Central memory CD4-positive, alpha-beta T cell (primary cell): ENCODE measurements around the gene TMEM233.
"Not testable (repeated sequence)": the region's sequence is repeated elsewhere in the genome, so short reads cannot be mapped to it uniquely, and the experiment has no call there.

Experiments
- DNase-seq: peaks from one replicate; pipeline ENCODE4 v3.0.0; 2022

TMEM233 gene

DNA sequence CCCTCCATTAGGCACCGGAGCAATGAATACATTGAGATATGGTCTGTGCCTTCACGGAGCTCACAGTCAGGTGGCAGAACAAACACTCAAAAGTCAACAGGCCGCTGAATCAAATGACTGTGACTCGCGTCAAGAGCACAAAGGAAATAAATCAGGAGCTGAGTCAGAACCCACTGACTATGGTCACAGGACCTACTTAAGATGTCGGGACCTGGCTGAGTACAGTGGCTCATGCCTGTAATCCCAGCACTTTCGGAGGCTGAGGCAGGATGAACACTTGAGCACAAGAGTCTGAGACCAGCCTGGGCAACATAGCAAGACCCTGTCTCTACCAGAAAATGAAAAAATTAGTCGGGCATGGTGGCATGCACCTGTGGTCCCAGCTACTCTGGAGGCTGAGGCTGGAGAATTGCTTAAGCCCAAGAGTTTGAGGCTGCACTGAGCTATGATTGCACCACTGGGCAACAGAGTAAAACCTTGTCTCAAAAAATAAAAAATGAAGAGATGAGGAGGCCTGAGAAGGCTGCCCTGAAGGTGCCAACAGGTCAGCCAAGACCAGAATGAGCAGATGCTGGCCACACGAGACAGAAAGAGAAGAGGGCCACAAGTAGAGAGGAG, 19.9 kb downstream of the TMEM233 start:
- no peak for DNase-seq

DNA sequence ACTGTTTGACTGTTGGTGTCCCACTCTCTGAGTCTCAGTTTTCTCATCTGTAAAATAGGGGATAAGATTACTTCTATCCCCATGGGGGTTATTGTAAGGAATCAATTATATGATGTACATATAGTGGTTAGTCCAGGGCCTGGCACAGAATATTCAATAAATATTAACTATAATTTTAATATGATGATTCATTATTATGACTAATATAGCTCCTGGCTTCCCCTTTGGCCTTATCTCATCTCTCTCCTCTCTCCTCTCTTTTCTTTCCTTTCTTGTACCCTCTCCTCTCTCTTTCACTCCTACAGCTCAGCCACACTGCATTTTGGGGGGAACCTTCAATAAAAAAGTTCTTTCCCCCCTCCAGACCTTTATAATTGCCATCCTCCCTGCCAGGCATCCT, 21.1 kb downstream of the TMEM233 start:
- DNase-seq, result no peak

DNA sequence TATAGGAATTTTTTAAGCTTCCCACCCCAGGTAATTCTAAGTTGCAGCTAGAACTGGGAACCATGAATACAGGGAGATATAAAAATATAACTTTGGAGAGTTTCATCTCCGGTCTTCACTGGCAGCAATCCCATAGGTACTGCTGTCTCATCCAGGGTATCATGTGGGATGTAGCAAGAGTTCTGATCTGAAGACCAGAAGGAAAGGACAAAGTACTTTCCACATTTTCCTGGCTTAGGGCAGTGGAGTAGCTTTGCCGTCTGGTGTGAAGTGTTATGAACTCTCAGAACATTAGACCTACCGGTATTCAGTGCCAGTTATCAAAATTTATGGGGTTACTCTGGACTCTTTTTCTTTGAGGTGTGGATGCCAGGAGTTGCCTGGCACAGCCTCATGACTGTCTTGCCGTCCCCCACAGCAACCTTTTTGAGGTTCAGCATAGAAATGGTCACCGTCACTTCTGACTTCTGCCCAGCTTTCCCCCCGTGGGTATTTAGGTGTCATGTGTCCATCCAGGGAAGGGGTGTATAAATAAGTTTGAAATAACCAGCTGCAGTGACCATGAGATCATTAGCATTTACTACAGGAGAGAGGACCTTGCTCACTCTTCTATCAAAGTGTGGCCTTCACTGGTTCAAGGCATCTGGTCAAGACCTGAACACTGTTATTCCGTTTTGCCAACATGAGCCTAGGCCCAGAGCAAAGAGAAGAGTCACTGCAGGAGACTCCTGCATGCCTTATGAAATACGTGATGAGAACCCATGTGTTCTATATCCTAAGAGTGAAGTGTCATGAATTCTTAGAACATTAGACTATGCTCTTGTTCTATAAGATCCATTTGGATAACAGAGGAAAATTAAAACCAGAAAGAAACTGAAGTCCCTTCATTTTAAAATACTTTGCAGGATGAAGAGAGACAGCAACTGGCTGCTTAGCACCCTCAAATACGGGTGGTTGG, 22.2 kb downstream of the TMEM233 start:
- no peak for DNase-seq

DNA sequence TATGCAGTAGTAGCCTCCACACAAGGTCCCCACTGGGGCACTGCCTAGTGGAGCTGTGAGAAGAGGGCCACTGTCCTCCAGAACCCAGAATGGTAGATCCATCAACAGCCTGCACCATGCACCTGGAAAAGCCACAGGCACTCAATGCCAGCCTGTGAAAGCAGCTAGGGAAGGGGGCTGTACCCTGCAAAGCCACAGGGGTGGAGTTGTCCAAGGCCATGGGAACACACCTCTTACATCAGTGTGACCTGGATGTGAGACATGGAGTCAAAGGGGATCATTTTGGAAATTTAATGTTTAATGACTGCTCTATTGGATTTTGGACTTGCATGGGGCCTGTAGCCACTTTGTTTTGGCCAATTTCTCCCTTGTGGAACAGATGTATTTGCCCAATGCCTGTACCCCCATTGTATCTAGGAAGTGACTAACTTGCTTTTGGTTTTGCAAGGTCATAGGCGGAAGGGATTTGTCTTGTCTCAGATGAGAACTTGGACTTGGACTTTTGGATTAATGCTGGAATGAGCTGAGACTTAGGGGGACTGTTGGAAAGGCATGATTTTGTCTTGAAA, 24.8 kb downstream of the TMEM233 start:
- DNase-seq, result not testable (repeated sequence)

DNA sequence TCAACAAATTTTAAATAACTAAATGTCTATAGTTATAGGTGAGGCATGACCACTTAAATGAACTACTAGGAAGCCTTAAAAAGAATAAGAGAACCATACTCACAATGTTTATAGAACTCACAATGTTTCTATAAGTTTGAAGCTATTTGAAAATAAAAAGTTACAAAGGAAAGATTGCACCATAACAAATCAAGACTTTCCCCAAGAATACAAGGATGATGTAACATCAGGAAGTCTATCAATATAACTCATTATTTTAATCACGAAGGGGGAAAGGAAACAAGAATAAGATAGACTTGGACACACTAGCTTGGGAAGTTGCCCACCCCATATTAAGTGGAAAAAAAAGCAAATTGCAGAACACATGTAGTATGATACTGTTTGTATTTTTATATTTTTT, 26.9 kb downstream of the TMEM233 start:
- no peak for DNase-seq

DNA sequence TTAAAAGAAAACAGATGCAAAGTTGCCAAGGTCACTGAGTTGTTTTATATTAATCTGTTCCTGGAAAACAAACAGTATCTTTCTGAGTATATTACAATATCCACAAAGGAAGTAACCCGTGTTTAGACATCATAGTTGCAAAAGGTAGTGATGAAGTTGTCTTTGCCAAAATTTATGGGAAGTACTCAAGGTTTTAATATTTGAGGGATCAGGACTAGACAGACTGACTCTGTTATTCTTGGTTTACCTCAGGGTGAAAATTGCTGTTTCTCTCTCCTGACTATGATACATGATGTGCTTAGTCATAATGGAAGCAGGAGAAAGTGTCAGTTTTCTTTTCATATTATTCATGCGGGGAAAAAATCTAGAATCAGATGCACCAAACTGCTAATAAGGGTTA, 28.3 kb downstream of the TMEM233 start:
- DNase-seq, result no peak

DNA sequence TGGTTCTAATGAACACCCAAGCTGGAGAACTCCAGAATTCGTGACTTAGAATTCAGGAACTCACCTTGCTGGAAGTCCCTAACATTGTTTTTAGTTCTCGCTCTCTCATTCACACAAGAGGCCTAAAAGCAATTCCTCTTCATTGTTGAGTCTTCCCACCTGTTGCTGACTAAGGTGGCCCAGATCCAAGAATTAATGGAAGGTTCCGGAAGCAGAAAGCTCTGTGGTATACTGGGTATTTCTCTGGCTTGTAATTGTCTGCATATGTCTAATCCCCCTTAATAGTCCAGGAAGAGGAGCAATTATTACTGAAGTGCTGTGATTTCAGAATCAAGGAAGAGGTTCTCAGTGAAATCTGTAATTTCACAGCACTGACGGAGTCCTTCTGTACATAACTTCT, 31.4 kb downstream of the TMEM233 start:
- DNase-seq, result no peak

DNA sequence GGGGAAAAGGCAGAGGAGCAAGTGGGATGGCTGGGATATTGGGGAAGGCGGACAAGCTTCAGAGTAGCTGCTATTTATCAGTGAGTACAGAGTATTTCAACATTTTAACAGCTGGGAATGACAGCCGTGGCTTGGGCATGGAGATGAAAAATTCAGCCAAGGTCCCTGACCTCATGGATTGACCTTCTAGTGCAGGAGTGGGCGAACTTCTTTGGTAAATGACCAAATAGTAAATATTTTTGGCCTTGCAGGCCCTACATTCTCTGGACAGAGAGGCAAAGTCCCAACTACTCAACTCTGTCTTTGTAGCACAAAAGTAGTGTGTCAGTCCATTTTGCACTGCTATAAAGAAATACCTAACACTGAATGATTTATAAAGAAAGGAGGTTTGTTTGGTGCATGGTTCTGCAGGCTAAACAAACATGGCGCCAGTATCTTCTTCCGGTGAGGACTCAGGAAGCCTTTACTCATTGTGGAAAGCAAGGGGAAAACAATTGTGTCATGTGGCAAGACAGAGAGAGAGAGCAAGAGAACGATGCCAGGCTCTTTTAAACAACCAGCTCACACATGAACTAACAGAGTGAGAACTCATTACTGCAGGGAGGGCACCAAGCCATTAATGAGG, 33.6 kb downstream of the TMEM233 start:
- DNase-seq, result no peak

DNA sequence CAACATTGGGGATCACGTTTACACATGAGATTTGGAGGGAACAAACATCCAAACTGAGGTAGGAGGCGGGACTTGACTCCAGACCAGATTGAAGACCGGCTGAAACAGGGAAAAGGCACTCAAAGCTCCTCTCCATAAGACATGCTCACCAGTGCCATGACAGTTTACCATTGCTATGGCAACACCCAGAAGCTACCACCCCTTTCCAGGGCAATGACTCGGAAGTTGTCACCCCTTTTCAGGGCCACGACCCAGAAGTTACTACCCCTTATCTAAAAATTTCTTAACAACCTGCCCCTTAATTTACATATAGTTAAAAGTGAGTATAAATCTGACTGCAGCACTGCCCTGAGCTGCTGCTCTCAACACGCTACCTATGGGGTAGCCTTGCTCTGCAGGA, 34.1 kb downstream of the TMEM233 start:
- DNase-seq, result no peak

DNA sequence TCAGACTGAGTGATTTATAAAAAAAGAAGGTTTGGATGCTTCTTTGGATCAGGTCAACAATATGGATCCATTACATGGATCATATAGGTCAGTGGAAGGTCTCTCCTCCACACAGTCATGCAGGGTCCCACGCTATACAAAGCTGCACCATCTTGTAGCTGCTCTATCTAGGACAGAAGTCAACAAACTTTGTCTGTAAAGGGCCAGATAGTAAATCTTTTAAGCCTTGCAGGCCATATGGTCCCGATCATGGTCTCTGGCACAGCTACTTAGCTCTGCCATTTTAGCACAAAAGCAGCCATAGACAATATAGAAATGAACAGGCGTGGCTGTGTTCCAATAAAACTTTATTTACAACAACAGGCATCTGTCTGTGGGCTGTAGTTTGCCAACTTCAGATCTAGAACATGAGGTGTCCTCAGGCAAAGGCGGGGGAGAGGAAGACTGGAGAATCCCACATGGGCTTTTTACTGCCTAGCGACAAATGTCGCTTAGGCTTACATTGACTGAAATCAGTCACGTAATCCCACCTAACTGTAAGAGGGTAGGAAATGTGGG, 36.7 kb downstream of the TMEM233 start:
- no peak for DNase-seq

DNA sequence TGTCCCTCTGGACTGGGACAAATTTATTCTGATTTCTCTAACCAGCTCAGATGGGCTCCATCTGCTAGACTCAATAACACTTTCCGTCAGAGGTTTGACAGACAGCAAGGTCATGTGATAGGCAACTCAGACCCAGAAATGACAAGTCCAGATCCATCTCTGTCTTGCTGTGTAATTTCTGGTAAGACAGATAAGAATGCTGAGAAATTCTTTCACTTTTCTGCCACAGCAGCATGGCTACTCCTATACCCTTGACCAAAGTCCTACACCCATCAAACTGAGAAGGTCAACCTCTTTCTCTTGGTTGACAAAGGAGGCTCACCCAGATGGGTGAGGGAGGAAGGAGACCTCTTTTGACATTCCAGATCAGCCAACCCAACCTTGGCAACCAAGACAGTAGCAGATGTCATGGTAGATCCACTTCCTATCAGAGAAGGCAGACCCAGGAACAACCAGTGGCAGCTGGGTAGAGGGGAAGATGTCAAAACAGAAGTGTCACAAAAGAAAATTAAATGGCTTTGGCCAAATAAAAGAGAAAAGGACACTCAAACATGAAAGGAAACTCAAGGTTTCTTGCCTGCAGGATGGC, 37.5 kb downstream of the TMEM233 start:
- no peak for DNase-seq

DNA sequence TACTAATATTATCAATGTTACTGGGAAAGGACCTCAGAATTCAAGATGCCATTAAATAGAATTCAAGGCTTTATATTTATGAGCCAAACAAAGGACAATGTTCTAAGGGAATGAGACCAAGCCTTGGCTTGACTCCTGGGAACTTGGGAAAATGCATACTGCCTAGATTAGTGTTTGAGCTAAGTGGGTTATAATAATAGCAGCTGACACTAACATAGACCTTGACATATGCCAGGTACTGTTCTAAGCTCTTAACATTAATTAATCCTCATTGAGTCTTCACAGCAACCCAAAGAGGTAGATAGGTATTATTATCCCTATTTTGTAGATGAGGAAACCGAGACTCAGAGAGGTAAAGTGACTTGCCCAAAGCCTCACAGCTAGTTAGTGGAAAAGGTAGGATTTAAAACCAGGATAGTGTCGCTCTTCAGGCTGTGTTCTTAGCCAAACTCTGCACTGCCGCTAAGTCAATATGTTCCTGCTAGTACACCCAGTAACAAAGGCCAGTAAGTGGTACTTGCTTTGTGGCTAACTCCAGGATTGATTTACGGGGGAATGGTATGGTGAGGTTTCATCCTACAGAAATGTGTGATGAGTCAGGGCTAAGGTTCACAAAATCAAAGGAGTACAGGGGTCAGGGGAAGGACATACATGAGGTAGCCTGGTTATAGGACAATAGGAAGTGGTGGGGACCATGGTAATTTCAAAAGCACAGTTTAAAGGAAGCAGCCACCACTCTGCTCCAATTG, 38.5 kb downstream of the TMEM233 start:
- DNase-seq, result no peak

DNA sequence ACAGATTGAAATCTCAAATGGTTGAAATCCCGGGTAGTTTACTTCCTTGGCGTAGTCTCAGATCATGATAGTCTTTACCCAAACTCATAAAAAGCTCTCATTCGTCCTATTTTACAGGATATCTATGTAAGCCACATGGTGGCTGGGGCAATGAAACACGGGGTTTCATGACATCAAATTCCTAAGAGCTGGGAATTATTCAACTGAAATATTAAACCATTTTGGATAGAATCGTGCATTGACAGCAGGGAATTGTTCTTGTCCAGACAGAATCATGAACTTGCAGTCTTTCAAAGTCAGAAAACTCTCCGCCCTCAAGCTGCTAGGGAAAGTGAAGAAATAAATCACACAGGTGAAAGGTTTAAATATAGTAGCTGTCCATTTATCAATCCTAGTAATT, 41.2 kb downstream of the TMEM233 start:
- no peak for DNase-seq

DNA sequence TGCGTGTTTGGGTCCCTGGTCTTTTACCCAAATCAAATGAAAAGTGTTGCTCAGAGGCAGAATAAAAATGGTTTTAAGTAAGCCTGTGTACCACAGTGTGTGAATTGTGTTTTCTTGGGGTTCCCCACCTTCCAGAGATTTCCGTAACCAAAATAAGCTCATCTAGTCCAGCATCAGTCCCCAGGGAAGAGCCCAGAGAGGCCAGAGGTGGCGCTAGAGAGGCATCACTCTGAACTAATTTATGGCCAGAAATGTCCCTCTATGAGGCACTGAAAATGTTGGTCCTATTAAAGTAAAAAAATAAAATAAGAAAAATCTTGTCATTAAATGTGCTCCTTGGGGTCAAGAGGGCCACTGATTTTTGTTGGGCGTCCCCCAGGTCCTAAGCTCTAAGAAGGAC, 49.4 kb downstream of the TMEM233 start:
- DNase-seq, result no peak

DNA sequence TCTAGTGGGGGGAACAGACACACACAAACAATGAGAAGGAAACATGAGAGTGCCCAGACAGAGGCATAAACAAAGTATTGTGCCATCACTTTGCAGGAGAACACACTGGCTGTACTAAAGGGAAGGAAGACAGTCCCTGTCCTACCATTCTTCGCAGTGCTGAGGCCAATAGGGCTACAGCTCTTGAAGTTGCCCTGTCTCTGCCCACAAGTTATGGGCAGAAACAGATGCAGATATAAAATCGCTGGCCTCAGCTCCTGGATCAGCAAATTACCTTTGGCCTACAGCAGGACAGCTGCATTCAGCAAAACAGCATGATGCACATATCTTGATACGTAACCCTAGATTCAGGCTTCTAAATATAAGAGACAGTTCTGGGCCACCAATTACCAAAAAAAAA, 51.4 kb downstream of the TMEM233 start:
- DNase-seq, result no peak

DNA sequence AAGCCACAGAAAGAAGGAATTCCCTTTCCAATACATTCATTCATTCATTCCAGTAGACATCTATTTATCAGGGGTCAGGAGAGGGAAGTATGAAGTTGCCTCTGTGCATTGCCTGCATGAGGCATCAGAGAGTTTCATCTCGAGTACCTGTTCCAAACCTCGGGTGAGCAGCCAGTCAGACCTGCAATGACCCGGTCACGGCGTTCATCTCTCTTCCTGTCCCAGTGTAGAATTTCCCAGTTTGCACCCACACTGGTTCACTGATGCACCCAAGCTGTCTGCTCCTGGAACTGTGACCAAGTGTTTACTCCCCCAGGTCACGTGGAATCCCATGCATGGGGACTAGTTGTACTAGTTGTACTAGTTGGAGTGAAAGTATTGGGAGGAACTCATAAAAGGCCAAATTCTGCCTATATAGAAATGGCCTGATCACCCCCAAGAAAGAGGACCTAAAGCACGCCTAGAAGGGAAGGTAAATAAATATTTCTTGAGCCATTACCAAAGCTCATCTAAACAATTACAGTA, 52.0 kb downstream of the TMEM233 start:
- DNase-seq, result no peak

DNA sequence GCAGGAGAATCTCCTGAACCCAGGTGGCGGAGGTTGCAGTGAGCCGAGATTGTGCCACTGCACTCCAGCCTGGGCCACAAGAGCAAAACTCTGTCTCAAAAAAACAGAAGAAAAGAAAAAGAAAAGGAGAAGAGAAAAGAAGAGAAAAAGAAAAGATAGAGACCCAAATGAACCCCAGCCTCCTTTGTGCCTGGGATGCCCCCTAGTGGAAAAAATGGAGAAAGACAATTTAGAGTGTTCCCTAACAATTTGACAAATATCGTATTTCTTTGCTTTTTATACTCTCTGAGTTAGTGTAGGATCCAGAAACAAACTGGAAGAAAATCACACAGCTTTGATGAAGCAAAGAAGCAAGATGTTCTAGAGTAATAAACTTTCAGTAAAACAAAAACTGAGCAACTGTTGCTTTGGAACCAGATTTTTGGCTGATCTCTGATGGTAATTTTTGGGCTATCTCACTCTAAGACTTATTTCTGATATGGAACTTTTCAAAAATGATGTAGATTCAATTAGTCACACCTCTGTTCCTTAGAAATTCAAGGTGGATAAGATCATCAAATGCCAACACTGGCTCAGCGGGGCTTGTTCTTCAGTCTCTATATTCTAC, 55.7 kb downstream of the TMEM233 start:
- DNase-seq, result no peak

DNA sequence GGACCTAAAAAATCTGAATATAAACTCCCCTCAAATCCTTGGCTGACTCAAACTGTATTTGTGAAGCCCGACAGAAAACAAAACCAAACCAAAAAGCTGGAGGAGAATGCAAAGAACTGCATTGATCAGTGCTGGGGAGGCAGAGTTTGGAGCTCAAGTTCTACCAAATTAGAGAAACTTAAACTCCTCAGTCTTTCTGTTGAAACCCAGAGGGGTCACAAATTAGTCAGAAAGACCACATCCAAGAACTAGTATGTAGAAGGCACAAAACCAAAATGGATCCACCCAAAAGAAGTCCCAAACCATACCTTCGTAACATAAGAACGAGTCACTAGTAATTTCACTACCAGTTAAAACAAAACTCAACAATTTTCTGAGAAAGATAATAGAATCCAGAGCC, 59.1 kb downstream of the TMEM233 start:
- DNase-seq, result no peak

DNA sequence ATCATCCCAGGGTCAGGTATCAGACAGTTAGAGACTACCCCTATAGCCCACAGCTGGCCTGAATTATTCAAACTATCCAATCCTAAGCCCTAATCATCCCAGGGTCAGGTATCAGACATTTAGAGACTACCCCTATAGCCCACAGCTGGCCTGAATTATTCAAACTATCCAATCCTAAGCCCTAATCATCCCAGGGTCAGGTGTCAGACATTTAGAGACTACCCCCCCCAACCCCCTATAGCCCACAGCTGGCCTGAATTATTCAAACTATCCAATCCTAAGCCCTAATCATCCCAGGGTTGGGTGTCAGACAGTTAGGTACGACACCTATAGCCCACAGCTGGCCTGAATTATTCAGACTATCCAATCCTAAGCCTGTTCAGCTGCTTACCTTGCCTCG, 63.4 kb downstream of the TMEM233 start:
- not testable (repeated sequence) for DNase-seq

DNA sequence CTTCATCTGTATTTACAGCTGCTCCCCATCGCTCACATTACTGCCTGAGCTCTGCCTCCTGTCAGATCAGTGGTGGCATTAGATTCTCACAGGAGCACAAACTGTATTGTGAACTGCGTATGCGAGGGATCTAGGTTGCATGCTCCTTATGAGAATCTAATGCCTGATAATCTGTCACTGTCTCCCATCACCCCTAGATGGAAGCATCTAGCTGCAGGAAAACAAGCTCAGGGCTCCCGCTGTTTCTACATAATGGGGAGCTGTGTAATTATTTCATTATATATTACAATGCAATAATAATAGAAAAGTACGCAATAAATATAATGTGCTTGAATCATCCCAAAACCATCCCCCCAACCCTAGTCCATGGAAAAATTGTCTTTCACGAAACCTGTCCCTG, 64.6 kb downstream of the TMEM233 start:
- DNase-seq, result not testable (repeated sequence)

DNA sequence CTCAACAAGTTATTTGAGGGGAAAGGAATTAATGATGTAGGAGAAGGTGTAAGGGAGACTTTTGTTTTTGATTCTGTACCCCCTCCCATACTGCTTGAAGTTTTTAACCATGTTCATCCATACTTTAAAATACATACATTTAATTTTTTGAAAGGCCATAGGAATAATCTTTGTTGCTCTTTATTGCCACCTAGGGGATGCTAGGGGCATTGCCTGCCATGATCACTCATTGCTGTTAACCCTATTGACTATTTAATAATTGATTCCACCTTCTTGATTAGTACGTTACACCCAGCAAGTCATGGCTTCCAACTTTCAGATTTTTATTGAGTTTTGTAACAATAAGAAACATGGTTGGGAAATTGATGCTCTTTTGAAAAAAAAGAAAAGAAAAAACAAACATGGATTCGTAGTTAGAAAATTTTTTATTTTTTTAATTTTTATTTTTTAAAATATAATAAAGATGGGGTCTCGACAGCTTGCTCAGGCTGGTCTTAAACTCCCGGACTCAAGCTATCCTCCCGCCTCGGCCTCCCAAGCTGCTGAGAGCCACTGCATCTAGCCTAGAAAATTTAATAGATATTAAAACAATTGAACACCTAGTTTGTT, 65.8 kb downstream of the TMEM233 start:
- peak; percentile 35 for DNase-seq
